NCI-H2196 (cell line): Measurements from ENCODE around the gene SLC30A1.

Source experiments
- DNase-seq: peaks from one replicate; lab custom pipeline; 2025; ENCODE audit not compliant: unreplicated experiment; lab: John Stamatoyannopoulos, UW

The SLC30A1 gene

DNA sequence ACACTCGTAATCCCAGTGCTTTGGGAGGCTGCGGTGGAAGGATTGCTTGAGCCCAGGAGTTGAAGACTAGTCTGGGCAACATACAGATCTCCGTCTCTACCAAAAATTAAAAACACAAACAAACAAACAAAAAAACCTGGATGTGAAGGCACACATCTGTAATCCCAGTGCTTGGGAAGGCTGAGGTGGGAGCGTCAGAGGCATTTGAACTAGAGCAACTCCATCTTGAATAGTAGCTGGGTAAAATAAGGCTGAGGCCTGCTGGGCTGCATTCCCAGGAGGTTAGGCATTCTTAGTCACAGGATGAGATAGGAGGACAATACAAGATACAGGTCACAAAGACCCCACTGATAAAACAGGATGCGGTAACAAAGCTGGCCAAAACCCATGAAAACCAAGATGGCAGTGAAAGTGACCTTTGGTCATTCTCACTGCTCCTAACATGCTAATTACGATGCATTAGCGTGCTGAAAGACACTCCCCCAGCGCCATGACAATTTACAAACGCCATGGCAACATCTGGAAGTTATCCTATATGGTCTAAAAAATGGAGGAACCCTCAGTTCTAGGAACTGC lies 53.8 kb downstream of the SLC30A1 start:
- no peak for DNase-seq

DNA sequence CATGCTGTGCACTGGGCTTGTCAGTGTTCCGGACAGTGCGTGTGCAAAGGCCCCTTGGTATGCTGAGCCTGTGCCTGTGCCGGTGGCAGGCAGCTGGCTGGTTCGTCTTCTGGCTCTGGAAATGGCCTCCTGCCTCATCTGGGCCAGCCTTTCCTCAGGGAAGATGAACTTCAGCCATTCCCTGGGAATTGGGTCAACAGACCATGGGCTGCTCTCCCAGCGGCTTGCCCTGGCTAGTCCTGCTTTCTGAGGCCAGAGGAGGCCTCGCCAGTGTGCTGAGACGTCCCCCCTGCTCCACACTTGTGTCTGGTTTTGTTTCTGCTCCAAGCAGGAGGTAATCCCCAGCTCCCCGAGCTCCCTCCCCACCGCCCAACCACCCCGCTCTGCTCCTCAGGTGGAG lies 54.4 kb downstream of the SLC30A1 start:
- DNase-seq = no peak

DNA sequence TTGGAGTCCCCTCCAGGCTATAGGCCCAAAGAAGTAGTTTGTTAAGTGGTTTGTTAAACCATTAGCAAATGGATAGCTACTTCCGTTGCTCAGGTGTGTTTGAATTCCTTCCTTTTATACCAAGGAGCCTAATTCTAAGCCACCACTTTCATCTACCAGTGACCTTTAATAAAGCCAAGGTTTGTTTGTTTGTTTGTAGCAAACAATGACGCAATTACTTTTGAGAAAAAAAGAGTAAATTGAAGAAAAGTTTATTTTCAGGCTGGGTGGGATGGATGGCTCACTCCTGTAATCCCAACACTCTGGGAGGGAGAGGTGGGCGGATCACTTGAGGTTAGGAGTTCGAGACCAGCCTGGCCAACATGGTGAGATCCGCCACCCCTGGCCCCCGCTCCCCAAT lies 56.2 kb downstream of the SLC30A1 start:
- no peak for DNase-seq
